ENCODE measurements around the gene PDZD2.

PDZD2 gene

DNA sequence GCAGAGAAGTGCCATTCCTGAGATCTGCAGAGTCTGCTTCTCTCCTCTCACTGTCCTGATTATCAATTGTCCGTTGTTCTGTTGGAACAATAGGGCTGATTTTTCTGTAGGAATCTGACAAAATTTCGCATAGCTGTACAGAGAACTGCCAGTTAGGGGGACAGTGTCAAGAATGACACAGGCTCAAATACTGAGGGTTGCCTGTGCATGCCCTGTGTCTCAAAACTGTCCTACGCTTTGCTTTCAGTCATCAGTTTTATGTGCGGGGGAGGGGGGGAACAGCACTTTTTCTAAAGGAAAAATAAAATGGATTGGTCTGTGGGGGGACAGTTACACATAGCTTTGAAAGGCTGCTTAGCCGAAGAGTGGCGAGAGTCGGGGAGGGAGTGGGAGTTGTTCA, 248.6 kb downstream of the PDZD2 start:
- no peak for TF ChIP-seq CTCF (IDR thresholded peaks at IDR 0.05; ENCODE audit: low read depth, low read length)
- H3K4me3 ChIP-seq (ENCODE audit: low read depth, low read length): no peak overlapping the region

DNA sequence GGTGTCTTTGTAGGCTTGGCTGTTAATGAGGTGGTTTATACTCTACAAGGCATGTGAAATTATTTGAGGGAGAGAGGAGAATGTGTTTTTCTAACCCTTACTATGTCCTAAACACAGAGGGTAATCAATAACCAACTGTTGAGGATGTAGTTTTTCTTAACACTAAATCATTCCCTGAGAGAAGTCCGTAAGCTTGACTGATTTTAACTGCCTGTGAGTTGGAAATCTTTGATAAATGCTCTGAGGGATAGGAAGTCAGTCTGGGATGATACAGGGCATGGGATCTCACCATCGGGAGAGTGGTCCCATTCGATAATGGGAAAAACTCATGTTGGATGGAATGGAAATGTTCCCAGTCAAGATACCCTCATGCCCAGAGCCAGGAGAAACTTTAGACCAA, 249.6 kb downstream of the PDZD2 start:
- TF ChIP-seq CTCF (IDR thresholded peaks at IDR 0.05; ENCODE audit: low read depth, low read length): no peak

DNA sequence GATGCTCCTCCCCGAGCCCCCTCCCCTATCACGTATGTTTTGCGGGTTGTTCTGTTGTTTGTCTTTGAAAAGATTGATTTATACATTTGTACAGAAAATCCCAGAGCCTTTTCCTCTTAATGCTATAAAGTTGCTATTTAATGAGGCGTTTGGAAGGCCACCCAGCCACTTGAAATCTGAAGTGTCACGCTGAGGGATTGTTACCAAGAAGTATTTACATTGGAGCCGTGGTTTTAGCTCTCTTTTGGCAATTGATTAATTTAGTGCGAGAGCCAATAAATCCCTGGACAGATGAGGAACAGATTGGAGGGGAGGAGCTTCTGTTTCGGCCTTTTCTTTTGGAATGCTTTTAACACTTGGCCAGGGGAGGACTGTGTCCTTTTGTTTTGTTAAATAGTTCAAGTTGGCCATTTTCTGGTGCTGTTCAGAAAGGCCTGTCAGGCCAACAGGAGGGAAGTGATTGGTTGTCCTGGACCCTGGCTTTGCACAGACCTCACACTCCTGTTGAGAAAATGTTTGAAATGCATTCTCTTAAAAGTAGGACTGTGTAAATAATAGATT, 250.2 kb downstream of the PDZD2 start:
- no peak for TF ChIP-seq CTCF (IDR thresholded peaks at IDR 0.05; ENCODE audit: low read depth, low read length)
- no peak overlapping the region for H3K4me3 ChIP-seq (ENCODE audit: low read depth, low read length)

More for the DNA sequence above, 249.6 kb downstream of the PDZD2 start:
- H3K4me3 ChIP-seq (ENCODE audit: low read depth, low read length): no peak overlapping the region

GRCh38 chr5:31890046-31890445, 251.1 kb downstream of the PDZD2 start:
- no peak overlapping the region for H3K4me3 ChIP-seq (ENCODE audit: low read depth, low read length)

DNA sequence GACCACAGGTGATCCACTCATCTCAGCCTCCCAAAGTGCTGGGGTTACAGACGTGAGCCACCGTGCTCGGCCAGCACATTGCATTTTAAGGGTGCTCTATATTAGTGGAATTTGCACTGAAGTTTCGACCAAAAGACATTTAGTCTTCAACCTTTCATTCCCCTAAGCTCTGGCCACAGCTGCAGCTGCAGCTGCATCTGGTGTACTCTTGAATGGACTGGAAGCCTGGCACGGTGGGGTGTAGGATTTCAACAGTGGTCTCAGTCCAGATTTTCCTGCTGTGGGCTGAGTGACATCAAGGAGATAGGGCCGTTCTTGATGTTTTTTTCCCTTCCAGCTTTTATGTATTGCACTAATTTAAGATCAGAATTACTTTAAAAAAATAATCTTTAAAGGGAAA, 255.2 kb downstream of the PDZD2 start:
- TF ChIP-seq CTCF (IDR thresholded peaks at IDR 0.05; ENCODE audit: low read depth, low read length): no peak
- no peak overlapping the region for H3K4me3 ChIP-seq (ENCODE audit: low read depth, low read length)

More at GRCh38 chr5:31890046-31890445, 251.1 kb downstream of the PDZD2 start:
- TF ChIP-seq CTCF (IDR thresholded peaks at IDR 0.05; ENCODE audit: low read depth, low read length): no peak

GRCh38 chr5:31895199-31895820, 256.4 kb downstream of the PDZD2 start:
- H3K4me3 ChIP-seq (ENCODE audit: low read depth, low read length): no peak overlapping the region
- TF ChIP-seq CTCF (IDR thresholded peaks at IDR 0.05; ENCODE audit: low read depth, low read length): no peak

DNA sequence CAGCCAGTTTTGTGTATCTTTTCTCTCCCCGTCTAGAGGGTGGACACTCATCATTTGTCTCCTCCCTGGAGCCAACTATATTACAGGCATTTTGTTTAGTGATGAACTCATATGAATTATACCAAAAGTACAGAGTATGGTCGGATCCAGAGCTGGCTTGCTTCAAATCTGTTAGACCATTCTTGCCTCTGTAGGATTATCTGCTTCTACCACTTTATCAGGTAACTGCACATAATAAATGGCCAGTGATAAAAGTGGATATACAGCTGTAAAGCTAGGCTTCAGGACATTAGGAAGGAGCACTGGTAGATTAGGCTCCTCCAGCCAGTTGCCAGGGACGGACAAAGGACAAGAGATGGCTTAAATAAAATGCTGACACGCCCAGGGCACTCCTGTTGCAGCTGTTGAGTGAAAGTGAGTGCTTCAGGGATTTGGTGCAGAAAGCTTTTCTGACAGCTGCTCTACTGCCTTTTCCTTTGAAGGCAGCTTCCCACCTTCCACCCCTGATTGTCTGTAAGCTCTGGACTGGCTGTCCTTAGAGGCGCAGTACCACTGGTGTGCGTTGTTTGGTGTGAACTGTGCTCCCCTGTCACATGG, 259.2 kb downstream of the PDZD2 start:
- no peak for TF ChIP-seq CTCF (IDR thresholded peaks at IDR 0.05; ENCODE audit: low read depth, low read length)
- H3K4me3 ChIP-seq (ENCODE audit: low read depth, low read length): no peak overlapping the region

Measured in WI38 (cell line).